AG04449 (cell line): ENCODE results near the gene FAM193B.

Experiments used
- CTCF ChIA-PET: fragments of 350-600 bp; formaldehyde crosslinking; extraction: SDS; loops from one replicate; lab custom pipeline; 2021; ENCODE audit warnings: antibody characterized with exemption; lab: Yijun Ruan, JAX
- POLR2A ChIA-PET: fragments of 400-600, 350-600 bp; formaldehyde crosslinking; extraction: SDS; loops from one replicate; lab custom pipeline; 2020; ENCODE audit warnings: antibody characterized with exemption, inconsistent platforms; lab: Yijun Ruan, JAX
- DNase-seq: peaks from one replicate; pipeline ENCODE4 v3.0.0-alpha.2; 2010; ENCODE audit warnings: low read depth, low spot score
- H3K4me3 ChIP-seq: 2 replicates; pipeline ENCODE4 v1.5.1; 2011; ENCODE audit warnings: low read depth, mild to moderate bottlenecking, control low read depth, low read length
- TF ChIP-seq, protein P1 (sequence below): IDR thresholded peaks from one replicate; pipeline ENCODE4 v1.5.1; 2011; ENCODE audit warnings: mild to moderate bottlenecking, moderate library complexity, low read length, control low read depth, inconsistent platforms; ENCODE audit not compliant: insufficient read depth; ENCODE audit errors: missing control alignments

Gene FAM193B

DNA sequence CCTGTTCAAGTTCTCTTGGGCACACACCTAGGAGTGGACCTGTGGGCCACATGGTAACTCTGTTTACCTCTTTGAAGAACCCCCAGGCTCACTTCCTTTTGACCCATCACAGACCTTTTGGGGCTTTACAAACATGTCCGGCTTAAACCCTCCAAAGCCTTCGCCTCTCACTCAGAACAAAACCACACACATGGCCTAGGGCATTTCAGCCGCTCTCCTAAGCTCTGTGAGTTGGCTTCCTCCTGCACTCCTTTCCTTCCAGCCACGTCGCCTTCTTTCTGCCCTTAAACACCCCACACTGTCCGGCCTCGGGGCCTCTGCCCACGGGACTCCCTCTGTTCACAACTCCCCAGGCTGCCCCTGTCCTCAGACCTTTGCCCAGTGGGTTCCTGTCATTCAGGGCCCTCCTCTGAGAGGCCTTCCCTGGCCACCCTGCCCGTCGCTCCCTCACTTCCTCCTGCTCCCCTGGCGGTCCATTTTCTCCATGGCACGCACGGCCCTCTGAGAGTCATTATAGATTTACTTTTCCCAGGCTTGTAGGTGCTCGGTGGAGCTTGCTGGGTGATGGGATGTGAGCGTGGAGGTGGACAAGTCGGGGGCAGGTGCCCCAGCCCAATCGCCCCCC is 46.7 kb downstream of the FAM193B start:
- ChIA-PET CTCF (interaction anchor here (1.1 to 1.2 kb wide), 3 partner anchors 18 to 198 kb away, joined by 3 read pairs; no protein-coding TSS in a partner anchor), POLR2A (interaction anchor here (1.1 to 2.0 kb wide), 2 partner anchors 10 to 12 kb away, joined by 3 to 7 read pairs; partner anchors contain the start of gene PDLIM7)
- DNase-seq, result no peak

DNA sequence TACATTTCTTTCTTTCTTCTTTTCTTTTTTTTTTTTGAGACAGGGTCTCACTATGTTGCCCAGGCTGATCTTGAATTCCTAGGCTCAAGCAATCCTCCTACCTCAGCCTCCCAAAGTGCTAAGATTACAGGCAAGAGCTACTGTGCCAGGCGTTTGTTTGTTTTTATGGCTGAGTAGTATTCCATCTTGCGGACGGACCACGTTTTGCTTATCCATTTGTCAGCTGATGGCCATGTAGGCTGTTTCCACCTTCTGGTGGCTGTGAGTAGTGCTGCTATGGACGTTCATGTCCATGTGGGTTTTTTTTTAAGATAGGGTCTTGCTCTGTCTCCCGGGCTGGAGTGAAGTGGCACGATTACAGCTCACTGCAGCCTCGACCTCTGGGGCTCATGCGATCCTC is 47.2 kb downstream of the FAM193B start:
- H3K4me3 ChIP-seq, result no peak overlapping the region
- ChIA-PET CTCF (interaction anchor here (0.7 to 1.2 kb wide), 3 partner anchors 18 to 197 kb away, joined by 3 read pairs; no protein-coding TSS in a partner anchor), POLR2A (interaction anchor here (0.8 to 2.0 kb wide), 4 partner anchors 10 to 14 kb away, joined by 3 to 7 read pairs (median 4); partner anchors contain the start of gene PDLIM7)
- TF ChIP-seq, protein P1, sequence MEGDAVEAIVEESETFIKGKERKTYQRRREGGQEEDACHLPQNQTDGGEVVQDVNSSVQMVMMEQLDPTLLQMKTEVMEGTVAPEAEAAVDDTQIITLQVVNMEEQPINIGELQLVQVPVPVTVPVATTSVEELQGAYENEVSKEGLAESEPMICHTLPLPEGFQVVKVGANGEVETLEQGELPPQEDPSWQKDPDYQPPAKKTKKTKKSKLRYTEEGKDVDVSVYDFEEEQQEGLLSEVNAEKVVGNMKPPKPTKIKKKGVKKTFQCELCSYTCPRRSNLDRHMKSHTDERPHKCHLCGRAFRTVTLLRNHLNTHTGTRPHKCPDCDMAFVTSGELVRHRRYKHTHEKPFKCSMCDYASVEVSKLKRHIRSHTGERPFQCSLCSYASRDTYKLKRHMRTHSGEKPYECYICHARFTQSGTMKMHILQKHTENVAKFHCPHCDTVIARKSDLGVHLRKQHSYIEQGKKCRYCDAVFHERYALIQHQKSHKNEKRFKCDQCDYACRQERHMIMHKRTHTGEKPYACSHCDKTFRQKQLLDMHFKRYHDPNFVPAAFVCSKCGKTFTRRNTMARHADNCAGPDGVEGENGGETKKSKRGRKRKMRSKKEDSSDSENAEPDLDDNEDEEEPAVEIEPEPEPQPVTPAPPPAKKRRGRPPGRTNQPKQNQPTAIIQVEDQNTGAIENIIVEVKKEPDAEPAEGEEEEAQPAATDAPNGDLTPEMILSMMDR, result peak; percentile 18
- DNase-seq, result no peak

More for the DNA sequence above, 46.7 kb downstream of the FAM193B start:
- TF ChIP-seq, protein P1, result no peak
- no peak overlapping the region for H3K4me3 ChIP-seq

GRCh38 chr5:177505075-177505474 is 49.3 kb downstream of the FAM193B start:
- DNase-seq, result no peak
- ChIA-PET CTCF (interaction anchor here (1.5 to 1.9 kb wide), 2 partner anchors 11 to 101 kb away, joined by 6 read pairs; partner anchors contain the start of gene DDX41), POLR2A (interaction anchor here (0.9 to 1.0 kb wide), 2 partner anchors 11 to 36 kb away, joined by 3 to 4 read pairs; no protein-coding TSS in a partner anchor)

GRCh38 chr5:177504086-177505056 is 50.0 kb downstream of the FAM193B start:
- TF ChIP-seq, protein P1, result no peak
- no peak for DNase-seq
- POLR2A ChIA-PET, result interaction anchor here (0.7 to 1.0 kb wide), 2 partner anchors 12 to 46 kb away, joined by 3 read pairs; no protein-coding TSS in a partner anchor
- no peak overlapping the region for H3K4me3 ChIP-seq
- CTCF ChIA-PET, result interaction anchor here (1.0 to 7.5 kb wide), 6 partner anchors 11 to 195 kb away, joined by 3 to 105 read pairs (median 6); partner anchors contain the start of gene DDX41

More at GRCh38 chr5:177505075-177505474, 49.3 kb downstream of the FAM193B start:
- TF ChIP-seq, protein P1, result no peak
- no peak overlapping the region for H3K4me3 ChIP-seq

- TF ChIP-seq, protein P1, result no peak
- no peak for DNase-seq
- no peak overlapping the region for H3K4me3 ChIP-seq
- CTCF ChIA-PET, result interaction anchor here (0.7 to 16.4 kb wide), 9 partner anchors 12 to 194 kb away, joined by 3 to 261 read pairs (median 13); partner anchors contain the start of genes DBN1 and DDX41
- POLR2A ChIA-PET, result interaction anchor here (0.7 kb wide), 1 partner anchor 47 kb away, joined by 3 read pairs; no protein-coding TSS in a partner anchor
Measured at GRCh38 chr5:177503351-177504085, 50.8 kb downstream of the FAM193B start.
